HG02938 (cell line): Measurements from ENCODE around the gene LOXHD1.

Source experiments
- ATAC-seq: cut with Tn5 transposase; IDR thresholded peaks from one replicate; pipeline ENCODE4 v1.9.1; 2021; ENCODE audit warnings: mild to moderate bottlenecking, moderate library complexity; ENCODE audit not compliant: unreplicated experiment

The LOXHD1 gene, protein sequence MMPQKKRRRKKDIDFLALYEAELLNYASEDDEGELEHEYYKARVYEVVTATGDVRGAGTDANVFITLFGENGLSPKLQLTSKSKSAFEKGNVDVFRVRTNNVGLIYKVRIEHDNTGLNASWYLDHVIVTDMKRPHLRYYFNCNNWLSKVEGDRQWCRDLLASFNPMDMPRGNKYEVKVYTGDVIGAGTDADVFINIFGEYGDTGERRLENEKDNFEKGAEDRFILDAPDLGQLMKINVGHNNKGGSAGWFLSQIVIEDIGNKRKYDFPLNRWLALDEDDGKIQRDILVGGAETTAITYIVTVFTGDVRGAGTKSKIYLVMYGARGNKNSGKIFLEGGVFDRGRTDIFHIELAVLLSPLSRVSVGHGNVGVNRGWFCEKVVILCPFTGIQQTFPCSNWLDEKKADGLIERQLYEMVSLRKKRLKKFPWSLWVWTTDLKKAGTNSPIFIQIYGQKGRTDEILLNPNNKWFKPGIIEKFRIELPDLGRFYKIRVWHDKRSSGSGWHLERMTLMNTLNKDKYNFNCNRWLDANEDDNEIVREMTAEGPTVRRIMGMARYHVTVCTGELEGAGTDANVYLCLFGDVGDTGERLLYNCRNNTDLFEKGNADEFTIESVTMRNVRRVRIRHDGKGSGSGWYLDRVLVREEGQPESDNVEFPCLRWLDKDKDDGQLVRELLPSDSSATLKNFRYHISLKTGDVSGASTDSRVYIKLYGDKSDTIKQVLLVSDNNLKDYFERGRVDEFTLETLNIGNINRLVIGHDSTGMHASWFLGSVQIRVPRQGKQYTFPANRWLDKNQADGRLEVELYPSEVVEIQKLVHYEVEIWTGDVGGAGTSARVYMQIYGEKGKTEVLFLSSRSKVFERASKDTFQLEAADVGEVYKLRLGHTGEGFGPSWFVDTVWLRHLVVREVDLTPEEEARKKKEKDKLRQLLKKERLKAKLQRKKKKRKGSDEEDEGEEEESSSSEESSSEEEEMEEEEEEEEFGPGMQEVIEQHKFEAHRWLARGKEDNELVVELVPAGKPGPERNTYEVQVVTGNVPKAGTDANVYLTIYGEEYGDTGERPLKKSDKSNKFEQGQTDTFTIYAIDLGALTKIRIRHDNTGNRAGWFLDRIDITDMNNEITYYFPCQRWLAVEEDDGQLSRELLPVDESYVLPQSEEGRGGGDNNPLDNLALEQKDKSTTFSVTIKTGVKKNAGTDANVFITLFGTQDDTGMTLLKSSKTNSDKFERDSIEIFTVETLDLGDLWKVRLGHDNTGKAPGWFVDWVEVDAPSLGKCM (N-terminal part only)

DNA sequence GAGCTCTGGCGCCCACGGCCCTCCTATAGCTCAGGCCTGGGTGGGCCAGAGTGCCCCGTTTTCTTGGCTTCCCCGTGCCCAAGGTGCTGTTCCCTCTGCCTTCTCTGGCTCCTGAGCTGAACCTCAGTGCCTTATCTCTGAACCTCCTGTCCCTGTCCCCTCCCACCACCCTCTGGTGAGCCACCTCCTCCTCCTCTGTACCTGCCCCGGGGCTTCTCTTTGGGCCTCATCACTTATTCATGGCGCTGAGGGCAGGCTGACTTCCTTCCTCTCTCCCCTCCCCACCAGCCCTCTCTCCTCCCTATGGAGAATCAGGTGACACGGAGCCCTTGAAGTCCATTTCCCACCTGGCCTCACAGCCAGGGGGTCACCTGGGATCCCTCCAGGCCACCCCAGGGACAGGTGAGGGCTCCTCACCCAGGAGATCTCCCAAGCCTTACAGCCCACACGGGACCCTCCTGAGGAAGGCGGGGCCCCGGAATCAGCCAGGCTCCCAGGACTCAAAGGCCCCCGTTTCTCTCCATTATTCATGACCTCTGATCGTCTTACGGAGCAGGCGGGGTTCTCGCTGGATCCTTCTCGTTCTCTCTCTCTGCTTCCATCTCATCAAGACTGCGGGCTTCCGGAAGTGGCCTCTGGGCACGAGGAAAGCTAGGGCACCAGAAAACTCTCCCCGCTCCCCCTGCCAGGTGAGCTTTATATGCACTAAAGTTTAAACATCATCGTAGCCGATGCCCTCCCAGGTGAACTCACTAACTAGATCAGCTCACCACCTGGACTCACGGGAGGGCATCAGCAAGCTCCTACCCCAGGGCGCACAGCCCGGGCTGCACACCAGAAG lies at the start of gene LOXHD1:
LOXHD1 (minus strand) TSS at position 106 of the 841 bp plus-strand sequence. CDS start 187 bp downstream, outside the sequence.
- ATAC-seq: no peak

DNA sequence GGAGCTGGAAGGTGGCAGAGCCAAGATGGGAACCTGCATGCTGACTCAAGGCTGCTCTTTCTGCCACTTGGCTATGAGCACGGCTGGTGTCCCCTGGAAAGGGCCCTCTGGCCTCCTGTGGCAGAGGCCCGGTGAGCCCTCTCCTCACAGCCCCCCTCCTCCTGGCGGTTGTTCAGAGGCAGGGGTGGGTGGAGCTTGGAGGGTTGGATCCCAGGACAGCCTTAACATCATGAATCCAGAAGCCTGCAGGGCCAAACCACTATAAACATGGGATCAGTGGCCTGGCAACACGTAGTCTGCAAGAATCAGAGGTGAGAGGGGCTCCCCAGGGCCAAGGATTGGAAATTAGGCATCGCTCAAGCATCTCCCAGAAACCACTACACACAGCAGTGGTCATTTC lies 48.5 kb upstream of the LOXHD1 start:
- ATAC-seq: no peak

- no peak for ATAC-seq
Observed at GRCh38 chr18:46704816-46705215, 47.8 kb upstream of the LOXHD1 start.

GRCh38 chr18:46704189-46704588 lies 47.2 kb upstream of the LOXHD1 start:
- ATAC-seq: no peak

GRCh38 chr18:46702471-46702870 lies 45.5 kb upstream of the LOXHD1 start:
- ATAC-seq: no peak

GRCh38 chr18:46700066-46700824 lies 43.2 kb upstream of the LOXHD1 start:
- ATAC-seq: no peak

DNA sequence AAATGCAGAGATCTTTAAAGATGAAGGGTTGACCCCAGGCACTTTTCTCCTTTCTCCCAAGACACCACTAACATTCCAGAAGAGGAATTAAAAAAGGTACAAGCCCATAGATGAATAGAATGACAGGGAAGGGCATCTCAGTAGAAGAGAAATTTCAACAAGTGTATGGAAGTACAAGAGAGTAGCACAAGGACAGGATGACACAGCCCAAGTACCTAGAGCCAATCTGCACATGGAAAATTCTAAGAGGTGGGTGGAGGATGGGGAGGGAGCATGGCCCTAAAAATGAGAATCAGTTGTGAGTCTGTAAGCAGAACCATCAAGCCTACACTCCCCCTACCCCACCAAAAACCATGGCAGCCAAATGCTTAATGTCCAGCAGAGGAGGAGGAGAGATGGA lies 39.7 kb upstream of the LOXHD1 start:
- ATAC-seq: no peak

DNA sequence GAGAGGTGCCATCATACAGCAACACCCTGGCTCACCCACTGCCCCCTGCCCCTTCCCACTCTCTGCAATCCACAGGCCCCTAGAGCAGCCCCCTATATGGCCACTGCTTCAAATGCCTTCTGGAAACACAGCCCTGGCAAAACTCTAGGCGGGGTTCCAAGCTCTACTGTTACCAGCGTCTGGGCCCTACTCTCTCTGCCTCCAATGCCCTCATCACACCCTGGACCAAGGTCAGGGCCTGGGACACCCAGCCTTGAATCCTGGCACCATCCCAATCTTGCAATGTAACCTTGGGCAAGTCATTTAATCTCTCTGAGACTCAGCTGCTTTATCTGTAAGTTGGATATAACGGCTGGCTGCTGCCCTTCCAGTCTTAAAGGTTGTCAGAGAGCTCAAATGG lies 39.2 kb upstream of the LOXHD1 start:
- ATAC-seq: no peak

DNA sequence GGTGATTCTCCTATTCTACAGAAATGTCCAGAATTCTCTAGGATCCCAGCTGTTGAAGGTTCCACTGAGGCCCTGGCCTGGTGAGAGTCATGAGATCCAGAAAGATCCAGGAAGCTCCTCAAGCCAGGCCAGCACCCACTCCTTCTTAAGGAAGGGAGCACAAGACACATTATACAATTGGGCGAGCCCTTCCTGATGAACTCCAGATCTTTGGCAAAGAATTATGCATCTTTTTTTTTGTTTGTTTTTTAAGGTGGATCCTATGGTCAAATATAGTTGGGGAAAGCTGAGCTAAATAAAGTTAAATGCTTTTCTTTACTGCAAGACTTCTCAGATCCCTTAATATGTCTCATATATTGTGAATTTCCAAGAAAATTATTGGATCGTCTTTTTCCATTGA lies 37.0 kb upstream of the LOXHD1 start:
- ATAC-seq: no peak

GRCh38 chr18:46688853-46689525 lies 32.0 kb upstream of the LOXHD1 start:
- ATAC-seq: no peak

DNA sequence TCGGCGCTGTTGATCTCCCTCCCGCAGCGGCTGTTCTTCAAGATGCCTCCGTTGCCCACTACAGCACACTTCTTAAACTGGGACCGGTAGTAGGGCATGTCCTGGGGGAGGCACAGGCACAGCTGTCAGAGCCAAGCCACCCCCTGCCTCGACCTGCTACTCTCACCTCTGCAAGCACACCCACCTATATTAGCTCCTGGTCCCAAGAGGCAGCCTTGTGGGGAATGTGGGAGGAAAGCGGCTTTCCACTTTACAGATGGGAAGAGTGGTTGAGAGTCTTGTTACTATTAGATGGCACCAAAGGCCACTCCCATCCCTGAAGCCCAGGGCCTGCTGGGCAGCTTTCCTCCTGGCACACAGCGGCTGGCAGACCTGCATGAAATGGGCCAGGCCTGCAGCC lies 29.2 kb upstream of the LOXHD1 start:
- ATAC-seq: no peak

GRCh38 chr18:46683252-46683651 lies 26.2 kb upstream of the LOXHD1 start:
- ATAC-seq: no peak

GRCh38 chr18:46680784-46681695 lies 24.0 kb upstream of the LOXHD1 start:
- no peak for ATAC-seq

- no peak for ATAC-seq
Observed at GRCh38 chr18:46679846-46680598, 23.0 kb upstream of the LOXHD1 start.

DNA sequence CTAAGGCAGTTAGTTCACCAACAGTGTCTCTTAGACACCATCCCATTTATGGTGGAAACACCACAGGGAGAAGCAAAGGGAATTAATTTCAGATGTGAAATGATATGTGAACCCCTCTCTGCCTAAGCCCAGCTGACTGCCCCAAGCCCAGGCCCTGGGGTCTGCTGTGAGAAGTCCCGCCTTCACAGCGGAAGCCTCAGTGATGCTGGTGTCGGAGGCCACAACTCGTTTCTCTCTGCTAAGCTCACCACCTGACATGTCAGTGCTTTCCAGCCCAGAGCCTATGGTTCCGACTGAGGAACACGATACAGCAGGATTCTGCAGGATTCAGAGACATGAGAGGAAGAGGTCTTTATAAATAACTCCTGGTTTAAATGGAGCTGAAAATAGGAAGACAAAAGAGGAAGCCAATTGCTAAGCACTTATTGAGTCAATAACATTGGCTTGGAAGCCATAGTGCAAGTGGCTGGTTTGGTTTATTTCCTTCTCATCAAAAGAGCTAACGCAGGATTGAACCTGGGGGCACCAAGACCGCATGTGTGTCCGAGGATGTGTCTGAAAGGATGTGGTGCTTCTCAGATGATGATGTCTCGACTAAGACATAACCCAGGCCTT lies 21.9 kb upstream of the LOXHD1 start:
- no peak for ATAC-seq

- ATAC-seq: no peak
Observed at GRCh38 chr18:46678041-46678440, 21.0 kb upstream of the LOXHD1 start.

DNA sequence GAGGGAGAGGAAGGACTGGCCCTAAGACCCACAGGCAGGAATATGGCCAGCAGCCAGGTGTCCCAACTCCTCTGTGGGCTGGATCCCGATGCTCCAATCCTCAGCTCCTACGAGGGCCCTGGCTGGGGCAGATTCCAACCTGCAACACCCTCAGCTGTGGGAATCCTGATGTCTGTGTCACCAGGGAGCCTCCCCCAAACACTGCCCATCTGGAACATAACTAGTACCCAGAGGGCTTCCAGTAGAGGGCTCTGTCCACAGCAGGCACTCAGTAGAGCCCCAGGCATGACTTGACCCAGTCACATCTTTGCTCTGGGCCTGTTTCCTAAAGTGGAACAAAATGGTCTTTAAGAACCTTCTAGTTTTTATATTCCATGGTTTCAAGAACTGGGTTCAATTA lies 20.6 kb upstream of the LOXHD1 start:
- no peak for ATAC-seq
